Neural crest cell (in vitro differentiated cells): ENCODE results near the gene CORO2A. TPM values are rescaled to one million over a fixed set of nuclear protein-coding genes. Genes with fewer than 3 reads are reported as not detected.
"Not testable (repeated sequence)": the region's sequence is repeated elsewhere in the genome, so short reads cannot be mapped to it uniquely, and the experiment has no call there.

Experiments
- DNase-seq: peaks from one replicate; pipeline ENCODE4 v3.0.0; 2021; ENCODE audit warnings: low read depth, mixed read lengths, low spot score
- H3K27ac Mint-ChIP-seq: one replicate; pipeline ENCODE4 v1.8.0; 2021; ENCODE audit warnings: mild to moderate bottlenecking, mixed read lengths; ENCODE audit not compliant: unreplicated experiment
- H3K27me3 Mint-ChIP-seq: 2 replicates; pipeline ENCODE4 v1.8.0; 2021; ENCODE audit warnings: low read depth, mild to moderate bottlenecking, mixed read lengths
- H3K36me3 Mint-ChIP-seq: 2 replicates; pipeline ENCODE4 v1.8.0; 2021; ENCODE audit warnings: low read depth, mild to moderate bottlenecking, mixed read lengths
- H3K4me1 Mint-ChIP-seq: 2 replicates; pipeline ENCODE4 v1.8.0; 2021; ENCODE audit warnings: mixed read lengths
- H3K4me3 Mint-ChIP-seq: one replicate; pipeline ENCODE4 v1.8.0; 2021; ENCODE audit warnings: mild to moderate bottlenecking, mixed read lengths
- H3K9me3 Mint-ChIP-seq: 2 replicates; pipeline ENCODE4 v1.8.0; 2021; ENCODE audit warnings: mixed read lengths
- CTCF ChIP-seq: fragments of 200-600 bp; sonication (generic); conservative IDR thresholded peaks from 2 replicates; pipeline ENCODE4 v1.5.0; 2021; ENCODE audit warnings: antibody characterized with exemption, mild to moderate bottlenecking
- total RNA-seq: library from RNA; stranded (reverse); gene quantifications from 2 replicates; pipeline ENCODE4 v1.2.1, GENCODE V29; 2021

The CORO2A gene
- total RNA-seq, 1 donor from 2014 or later, result 9.3 TPM

DNA sequence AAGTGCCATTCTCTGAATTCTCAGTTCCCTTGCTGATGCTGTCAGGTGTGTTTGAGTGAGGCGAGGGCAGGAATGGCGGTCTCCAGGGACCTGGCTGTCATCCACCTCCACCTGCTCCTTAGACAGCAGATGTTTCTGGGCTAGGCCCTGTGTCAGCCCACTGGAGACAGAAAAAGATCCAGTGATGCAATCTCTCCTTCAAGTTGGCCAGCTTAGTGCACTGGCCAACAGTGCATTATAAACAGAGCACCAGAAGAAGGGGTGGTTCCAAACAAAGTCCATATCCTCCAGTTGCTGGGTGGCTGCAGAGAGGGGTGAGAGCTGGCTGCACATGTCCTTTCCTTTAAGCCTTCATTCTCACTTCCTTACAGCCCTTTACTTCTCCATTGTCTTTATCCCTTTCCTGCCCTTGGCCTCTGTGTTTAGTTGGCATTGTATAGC lies 109.4 kb downstream of the CORO2A start:
- Mint-ChIP-seq H3K27me3 (peaks cover 9% of the 10 kb centered on the region), H3K36me3 (peaks cover 8% of the 10 kb centered on the region), H3K4me1 (peaks cover 23% of the 10 kb centered on the region), H3K4me3 (no peak overlapping the region), H3K9me3 (no peaks in the 10 kb centered on the region), H3K27ac (no peak overlapping the region)
- DNase-seq, result no peak
- no peak for TF ChIP-seq CTCF

DNA sequence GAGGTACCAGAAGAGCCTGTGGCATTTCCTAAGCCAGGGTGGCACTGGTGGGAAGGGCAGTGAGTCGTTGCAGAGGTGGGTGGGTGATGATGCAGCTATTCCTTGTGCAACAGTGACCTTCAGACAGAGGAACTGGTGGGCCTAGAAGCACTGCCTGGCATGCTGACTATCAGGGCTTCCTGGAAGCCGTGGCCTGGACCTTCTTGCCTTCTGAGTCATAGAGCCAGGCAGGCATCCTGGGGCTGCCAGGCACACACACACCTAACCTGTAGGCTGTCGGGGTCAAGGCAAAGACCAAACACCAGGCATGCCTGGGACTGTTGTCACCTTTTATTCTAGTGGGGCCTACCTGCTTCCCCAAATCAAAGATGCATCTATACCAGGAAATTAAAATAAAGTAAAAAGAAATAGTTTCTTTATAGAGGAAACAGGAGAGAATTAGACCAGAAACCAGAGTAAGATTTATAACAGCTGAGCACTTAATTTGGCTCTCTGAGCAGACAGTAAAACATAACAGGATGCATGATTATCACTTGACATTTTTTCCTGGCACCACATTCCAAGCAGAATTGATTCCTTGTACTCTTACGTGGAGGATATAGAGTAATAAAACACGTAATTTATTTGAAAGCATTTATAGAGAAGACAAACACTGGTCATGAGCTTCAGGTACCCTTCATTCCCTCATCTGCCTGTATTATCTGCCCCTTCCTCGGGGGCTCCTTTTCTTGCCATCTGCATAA lies 110.8 kb downstream of the CORO2A start:
- Mint-ChIP-seq H3K27me3 (peaks cover 4% of the 10 kb centered on the region), H3K36me3 (peaks cover 5% of the 10 kb centered on the region), H3K27ac (no peak overlapping the region), H3K9me3 (no peaks in the 10 kb centered on the region), H3K4me3 (no peak overlapping the region), H3K4me1 (peaks cover 21% of the 10 kb centered on the region)
- no peak for DNase-seq
- TF ChIP-seq CTCF, result no peak

GRCh38 chr9:98080780-98081179 lies 111.7 kb downstream of the CORO2A start:
- Mint-ChIP-seq H3K27ac (no peak overlapping the region), H3K4me3 (no peak overlapping the region), H3K4me1 (peaks cover 15% of the 10 kb centered on the region), H3K27me3 (no peaks in the 10 kb centered on the region), H3K36me3 (peaks cover 2% of the 10 kb centered on the region), H3K9me3 (no peaks in the 10 kb centered on the region)
- DNase-seq, result no peak
- TF ChIP-seq CTCF, result no peak

DNA sequence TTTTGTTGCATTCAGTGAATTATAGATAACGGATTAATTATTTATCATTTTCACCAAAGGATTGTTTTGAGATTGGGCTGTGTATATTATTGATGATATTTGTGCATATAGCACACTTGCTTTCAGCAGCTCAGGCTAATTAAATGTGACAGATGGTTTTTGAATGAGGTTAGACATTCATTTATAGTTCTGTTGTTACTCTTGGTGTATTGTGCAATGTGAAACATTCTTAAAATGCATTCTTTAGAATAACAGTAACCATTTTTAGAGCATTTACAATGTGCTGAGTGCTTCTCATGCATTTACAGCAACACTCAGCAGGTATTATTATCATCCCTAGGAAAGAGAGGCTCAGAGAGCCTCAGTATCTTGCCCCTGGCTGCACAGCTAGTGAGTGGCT lies 112.1 kb downstream of the CORO2A start:
- no peak for TF ChIP-seq CTCF
- peaks cover 14% of the 10 kb centered on the region for H3K4me1 Mint-ChIP-seq
- H3K27ac Mint-ChIP-seq, result no peak overlapping the region
- peaks cover 2% of the 10 kb centered on the region for H3K36me3 Mint-ChIP-seq
- no peak for DNase-seq
- H3K4me3 Mint-ChIP-seq, result no peak overlapping the region
- H3K27me3 Mint-ChIP-seq, result no peaks in the 10 kb centered on the region
- H3K9me3 Mint-ChIP-seq, result no peaks in the 10 kb centered on the region

- no peak overlapping the region for H3K4me3 Mint-ChIP-seq
- DNase-seq, result no peak
- H3K27me3 Mint-ChIP-seq, result no peaks in the 10 kb centered on the region
- no peak for TF ChIP-seq CTCF
- peaks cover 20% of the 10 kb centered on the region for H3K4me1 Mint-ChIP-seq
- H3K36me3 Mint-ChIP-seq, result peaks cover 2% of the 10 kb centered on the region
- H3K27ac Mint-ChIP-seq, result no peak overlapping the region
- no peaks in the 10 kb centered on the region for H3K9me3 Mint-ChIP-seq
Observed at GRCh38 chr9:98078895-98079294, 113.5 kb downstream of the CORO2A start.

DNA sequence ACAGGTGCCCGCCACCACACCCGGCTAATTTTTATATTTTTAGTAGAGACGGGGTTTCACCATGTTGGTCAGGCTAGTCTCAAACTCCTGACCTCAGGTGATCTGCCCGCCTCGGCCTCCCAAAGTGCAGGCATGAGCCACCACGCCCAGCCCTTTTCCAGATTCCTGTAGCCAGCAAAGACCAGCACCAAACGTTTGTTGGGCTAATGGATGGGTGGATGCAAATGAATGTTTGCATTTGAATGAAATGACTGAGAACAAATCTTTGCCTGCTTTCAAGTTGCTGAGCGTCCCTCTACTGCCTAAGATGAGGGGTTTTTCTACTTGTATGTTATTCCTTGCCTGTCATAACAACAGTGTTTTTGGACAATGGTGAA lies 115.9 kb downstream of the CORO2A start:
- H3K27me3 Mint-ChIP-seq, H3K36me3 Mint-ChIP-seq, H3K4me3 Mint-ChIP-seq, DNase-seq, H3K9me3 Mint-ChIP-seq, H3K27ac Mint-ChIP-seq: not testable (repeated sequence)
- H3K4me1 Mint-ChIP-seq, result peaks cover 12% of the 10 kb centered on the region
